ENCODE data around the gene ZDHHC8. TPM values are rescaled to one million over a fixed set of nuclear protein-coding genes. Genes with fewer than 3 reads are reported as not detected.
A peak's percentile ranks its signal among the peaks of the same experiment; 100 is the strongest.

The ZDHHC8 gene
- total RNA-seq (10 to 100 TPM; 74.7 to 80.7 TPM), polyA plus RNA-seq (4.4 TPM)

- no peaks in the 10 kb centered on the region for H3K9me3 Mint-ChIP-seq
- H3K4me1 Mint-ChIP-seq = peaks cover 20 to 50% (median 29%) of the 10 kb centered on the region in 3 donors
- CTCF ChIA-PET = no interaction called here
- DNase-seq = peak; percentile 30 to 64 (median 44)
- no peaks in the 10 kb centered on the region for H3K27me3 Mint-ChIP-seq
- H3K27ac Mint-ChIP-seq = peak within 1 kb of the TSS in 4 of 8 donors; percentile 34 to 89 (median 40)
- POLR2A ChIA-PET = no interaction called here
- Histone ChIP-seq H3K27ac (ENCODE audit: low read depth, low read length) (peak within 1 kb of the TSS; percentile 79), H3K9me3 (ENCODE audit: low read length) (no peaks in the 10 kb centered on the region), H3K4me3 (ENCODE audit: low read length) (peak within 1 kb of the TSS; percentile 71), H3K36me3 (ENCODE audit: insufficient read depth, low read length) (no peaks in the 10 kb centered on the region), H3K4me1 (ENCODE audit: insufficient read depth, low read length) (peaks cover 38% of the 10 kb centered on the region), H3K27me3 (ENCODE audit: insufficient read depth, low read length, poor library complexity, severe bottlenecking) (no peaks in the 10 kb centered on the region)
- peak within 1 kb of the TSS; percentile 67 to 88 (median 79) for H3K4me3 Mint-ChIP-seq
- H3K36me3 Mint-ChIP-seq = peaks cover 0 to 15% (median 2%) of the 10 kb centered on the region in 3 donors
Observed at GRCh38 chr22:20131597-20131858, at the start of gene ZDHHC8. TSS of gene ZDHHC8 (plus strand) at chr22:20131804. CDS start at chr22:20131948, 144 bp downstream.

GRCh38 chr22:20083157-20083890, 48.3 kb upstream of the ZDHHC8 start:
- H3K27ac ChIP-seq (ENCODE audit: low read depth, low read length) = peak overlapping the region; percentile 45
- peaks cover 65 to 79% (median 69%) of the 10 kb centered on the region in 3 donors for H3K4me1 Mint-ChIP-seq
- CTCF ChIA-PET = interaction anchor here (2.8 kb wide), 1 partner anchor 8 kb away, joined by 9 read pairs; no protein-coding TSS in a partner anchor
- POLR2A ChIA-PET = no interaction called here
- peak overlapping the region in 6 of 7 donors; percentile 7 to 91 (median 66) for H3K4me3 Mint-ChIP-seq
- peaks cover 0 to 3% of the 10 kb centered on the region in 2 donors for H3K27me3 Mint-ChIP-seq
- H3K4me3 ChIP-seq (ENCODE audit: low read length) = no peak overlapping the region
- H3K36me3 ChIP-seq (ENCODE audit: insufficient read depth, low read length) = peaks cover 29% of the 10 kb centered on the region
- no peak for DNase-seq
- peaks cover 5 to 37% (median 18%) of the 10 kb centered on the region in 3 donors for H3K36me3 Mint-ChIP-seq
- H3K4me1 ChIP-seq (ENCODE audit: insufficient read depth, low read length) = peaks cover 63% of the 10 kb centered on the region
- no peaks in the 10 kb centered on the region for H3K27me3 ChIP-seq (ENCODE audit: insufficient read depth, low read length, poor library complexity, severe bottlenecking)
- H3K9me3 Mint-ChIP-seq = no peaks in the 10 kb centered on the region
- H3K9me3 ChIP-seq (ENCODE audit: low read length) = no peaks in the 10 kb centered on the region
- peak overlapping the region; percentile 3 to 88 (median 76) for H3K27ac Mint-ChIP-seq

GRCh38 chr22:20083891-20084546, 47.6 kb upstream of the ZDHHC8 start:
- no peaks in the 10 kb centered on the region for H3K9me3 Mint-ChIP-seq
- Histone ChIP-seq H3K9me3 (ENCODE audit: low read length) (no peaks in the 10 kb centered on the region), H3K4me3 (ENCODE audit: low read length) (no peak overlapping the region), H3K36me3 (ENCODE audit: insufficient read depth, low read length) (peaks cover 36% of the 10 kb centered on the region), H3K4me1 (ENCODE audit: insufficient read depth, low read length) (peaks cover 64% of the 10 kb centered on the region), H3K27ac (ENCODE audit: low read depth, low read length) (peak overlapping the region; percentile 70), H3K27me3 (ENCODE audit: insufficient read depth, low read length, poor library complexity, severe bottlenecking) (no peaks in the 10 kb centered on the region)
- ChIA-PET POLR2A (no interaction called here), CTCF (no interaction called here)
- peak overlapping the region in 6 of 8 donors; percentile 14 to 87 (median 54) for H3K27ac Mint-ChIP-seq
- H3K36me3 Mint-ChIP-seq = peaks cover 5 to 44% (median 21%) of the 10 kb centered on the region in 3 donors
- H3K4me1 Mint-ChIP-seq = peaks cover 70 to 86% (median 75%) of the 10 kb centered on the region in 3 donors
- peaks cover 0 to 3% of the 10 kb centered on the region in 2 donors for H3K27me3 Mint-ChIP-seq
- H3K4me3 Mint-ChIP-seq = peak overlapping the region in 3 of 7 donors; percentile 12 to 91 (median 58)
- no peak for DNase-seq

- ChIA-PET POLR2A (no interaction called here), CTCF (no interaction called here)
- Histone ChIP-seq H3K27me3 (ENCODE audit: insufficient read depth, low read length, poor library complexity, severe bottlenecking) (no peaks in the 10 kb centered on the region), H3K9me3 (ENCODE audit: low read length) (no peaks in the 10 kb centered on the region), H3K4me1 (ENCODE audit: insufficient read depth, low read length) (peaks cover 71% of the 10 kb centered on the region), H3K4me3 (ENCODE audit: low read length) (no peak overlapping the region), H3K36me3 (ENCODE audit: insufficient read depth, low read length) (peaks cover 44% of the 10 kb centered on the region), H3K27ac (ENCODE audit: low read depth, low read length) (peak overlapping the region; percentile 70)
- Mint-ChIP-seq H3K9me3 (no peaks in the 10 kb centered on the region), H3K4me1 (peaks cover 76 to 89% (median 82%) of the 10 kb centered on the region in 3 donors), H3K36me3 (peaks cover 10 to 48% (median 21%) of the 10 kb centered on the region in 3 donors), H3K27ac (peak overlapping the region in 5 of 8 donors; percentile 12 to 81 (median 44)), H3K4me3 (peak overlapping the region in 3 of 7 donors; percentile 15 to 70 (median 47)), H3K27me3 (peaks cover 0 to 3% of the 10 kb centered on the region in 2 donors)
- no peak for DNase-seq
Observed at GRCh38 chr22:20084547-20085413, 46.8 kb upstream of the ZDHHC8 start.

GRCh38 chr22:20085651-20086050, 46.0 kb upstream of the ZDHHC8 start:
- Histone ChIP-seq H3K27me3 (ENCODE audit: insufficient read depth, low read length, poor library complexity, severe bottlenecking) (no peaks in the 10 kb centered on the region), H3K9me3 (ENCODE audit: low read length) (no peaks in the 10 kb centered on the region), H3K4me3 (ENCODE audit: low read length) (no peak overlapping the region), H3K4me1 (ENCODE audit: insufficient read depth, low read length) (peaks cover 78% of the 10 kb centered on the region), H3K27ac (ENCODE audit: low read depth, low read length) (peak overlapping the region; percentile 70), H3K36me3 (ENCODE audit: insufficient read depth, low read length) (peaks cover 52% of the 10 kb centered on the region)
- Mint-ChIP-seq H3K4me3 (no peak overlapping the region), H3K27me3 (peaks cover 0 to 5% of the 10 kb centered on the region in 2 donors), H3K9me3 (no peaks in the 10 kb centered on the region), H3K4me1 (peaks cover 83 to 95% (median 89%) of the 10 kb centered on the region in 3 donors), H3K27ac (peak overlapping the region in 4 of 8 donors; percentile 35 to 77 (median 46)), H3K36me3 (peaks cover 16 to 55% (median 27%) of the 10 kb centered on the region in 3 donors)
- ChIA-PET POLR2A (no interaction called here), CTCF (no interaction called here)
- no peak for DNase-seq

GRCh38 chr22:20086101-20086599, 45.5 kb upstream of the ZDHHC8 start:
- no peak overlapping the region for H3K4me3 Mint-ChIP-seq
- Histone ChIP-seq H3K27ac (ENCODE audit: low read depth, low read length) (peak overlapping the region; percentile 11), H3K27me3 (ENCODE audit: insufficient read depth, low read length, poor library complexity, severe bottlenecking) (no peaks in the 10 kb centered on the region), H3K9me3 (ENCODE audit: low read length) (no peaks in the 10 kb centered on the region), H3K4me3 (ENCODE audit: low read length) (no peak overlapping the region), H3K36me3 (ENCODE audit: insufficient read depth, low read length) (peaks cover 57% of the 10 kb centered on the region), H3K4me1 (ENCODE audit: insufficient read depth, low read length) (peaks cover 79% of the 10 kb centered on the region)
- H3K36me3 Mint-ChIP-seq = peaks cover 18 to 58% (median 28%) of the 10 kb centered on the region in 3 donors
- peaks cover 83 to 95% (median 89%) of the 10 kb centered on the region in 3 donors for H3K4me1 Mint-ChIP-seq
- ChIA-PET POLR2A (interaction anchor here (0.7 kb wide), 1 partner anchor 67 kb away, joined by 8 read pairs; no protein-coding TSS in a partner anchor), CTCF (no interaction called here)
- no peaks in the 10 kb centered on the region for H3K9me3 Mint-ChIP-seq
- peak overlapping the region in 5 of 8 donors; percentile 13 to 71 (median 33) for H3K27ac Mint-ChIP-seq
- peaks cover 0 to 5% of the 10 kb centered on the region in 2 donors for H3K27me3 Mint-ChIP-seq
- DNase-seq = no peak

- POLR2A ChIA-PET = interaction anchor here (0.7 kb wide), 1 partner anchor 66 kb away, joined by 8 read pairs; no protein-coding TSS in a partner anchor
Observed at GRCh38 chr22:20086763-20087162, 44.8 kb upstream of the ZDHHC8 start.

More at GRCh38 chr22:20086763-20087162, 44.8 kb upstream of the ZDHHC8 start:
- Mint-ChIP-seq H3K9me3 (no peaks in the 10 kb centered on the region), H3K36me3 (peaks cover 22 to 64% (median 34%) of the 10 kb centered on the region in 3 donors), H3K4me1 (peaks cover 83 to 95% (median 89%) of the 10 kb centered on the region in 3 donors), H3K27ac (peak overlapping the region in 6 of 8 donors; percentile 34 to 90 (median 80)), H3K27me3 (peaks cover 0 to 5% of the 10 kb centered on the region in 2 donors), H3K4me3 (peak overlapping the region in 5 of 7 donors; percentile 74 to 83 (median 76))
- Histone ChIP-seq H3K4me1 (ENCODE audit: insufficient read depth, low read length) (peaks cover 79% of the 10 kb centered on the region), H3K36me3 (ENCODE audit: insufficient read depth, low read length) (peaks cover 63% of the 10 kb centered on the region), H3K27me3 (ENCODE audit: insufficient read depth, low read length, poor library complexity, severe bottlenecking) (no peaks in the 10 kb centered on the region), H3K4me3 (ENCODE audit: low read length) (no peak overlapping the region), H3K27ac (ENCODE audit: low read depth, low read length) (no peak overlapping the region), H3K9me3 (ENCODE audit: low read length) (no peaks in the 10 kb centered on the region)
- CTCF ChIA-PET = no interaction called here
- DNase-seq = no peak
